Left renal cortex interstitium (tissue), 4 donors: ENCODE measurements around the gene DPP6. TPM values are rescaled to one million over a fixed set of nuclear protein-coding genes. Genes with fewer than 3 reads are reported as not detected.
"Not testable (repeated sequence)": the region's sequence is repeated elsewhere in the genome, so short reads cannot be mapped to it uniquely, and the experiment has no call there.

Experiments
- DNase-seq, 4 donors: peaks; one replicate each; pipeline ENCODE4 v3.0.0-alpha.2; 2013; ENCODE audit warnings: low read depth in 4 of 4, low spot score in 2 of 4, missing footprints in 1 of 4
- polyA plus RNA-seq, 4 donors: library from polyadenylated mRNA; unstranded; fragments of 120-200 nt; gene quantifications; one replicate each; pipeline ENCODE4 v1.2.1, GENCODE V29; 2013; ENCODE audit not compliant: insufficient read length in 4 of 4

The DPP6 gene
- polyA plus RNA-seq, 4 donors = 44.0 to 60.4 (median 52.3) TPM

DNA sequence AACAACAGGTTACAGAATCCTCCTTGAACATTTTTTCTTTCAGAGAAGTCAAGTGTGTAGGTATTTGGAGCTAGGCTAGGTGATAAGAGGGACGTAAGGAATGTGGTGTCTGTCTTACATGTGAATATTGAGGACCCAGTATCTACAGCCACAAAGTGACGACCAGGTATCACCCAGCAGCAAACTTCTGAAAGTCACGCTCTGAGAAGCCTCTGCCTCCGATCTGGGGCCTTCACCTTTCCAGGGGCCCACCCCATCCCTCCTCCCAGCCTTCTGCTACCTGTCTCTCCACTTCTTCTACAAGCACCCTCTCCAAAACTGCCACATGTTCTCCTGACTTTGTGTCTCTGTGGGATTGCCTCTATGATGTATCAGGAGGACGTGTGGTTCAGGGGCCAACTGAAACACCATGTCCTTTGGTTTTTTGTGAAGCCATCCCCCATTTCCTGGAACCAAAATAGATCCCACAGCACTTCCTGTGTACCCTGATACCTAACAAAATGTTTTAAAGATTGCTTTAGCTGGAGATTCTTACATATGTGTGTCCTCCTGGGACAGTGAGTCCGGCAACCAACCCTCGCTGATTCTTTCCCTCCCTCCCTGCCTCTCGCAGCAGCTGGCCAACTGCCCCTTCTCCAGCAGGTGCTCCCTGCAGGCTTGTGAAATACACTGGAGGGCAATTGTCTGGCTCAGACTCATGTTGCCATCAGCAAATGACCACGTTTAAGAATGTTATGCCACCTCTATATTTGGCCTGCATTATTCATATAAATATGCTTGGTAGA, 93.9 kb downstream of the DPP6 start:
- not testable (repeated sequence) for DNase-seq

- DNase-seq = not testable (repeated sequence)
These were observed 94.5 kb downstream of the DPP6 start for GRCh38 chr7:154146707-154147038.

GRCh38 chr7:154148791-154149516, 96.8 kb downstream of the DPP6 start:
- DNase-seq = not testable (repeated sequence)

- not testable (repeated sequence) for DNase-seq
These were observed 98.5 kb downstream of the DPP6 start for GRCh38 chr7:154150656-154151055.

- not testable (repeated sequence) for DNase-seq
These were observed 99.1 kb downstream of the DPP6 start for GRCh38 chr7:154151306-154151705.

- DNase-seq = not testable (repeated sequence)
These were observed 103.7 kb downstream of the DPP6 start for GRCh38 chr7:154155928-154156327.

DNA sequence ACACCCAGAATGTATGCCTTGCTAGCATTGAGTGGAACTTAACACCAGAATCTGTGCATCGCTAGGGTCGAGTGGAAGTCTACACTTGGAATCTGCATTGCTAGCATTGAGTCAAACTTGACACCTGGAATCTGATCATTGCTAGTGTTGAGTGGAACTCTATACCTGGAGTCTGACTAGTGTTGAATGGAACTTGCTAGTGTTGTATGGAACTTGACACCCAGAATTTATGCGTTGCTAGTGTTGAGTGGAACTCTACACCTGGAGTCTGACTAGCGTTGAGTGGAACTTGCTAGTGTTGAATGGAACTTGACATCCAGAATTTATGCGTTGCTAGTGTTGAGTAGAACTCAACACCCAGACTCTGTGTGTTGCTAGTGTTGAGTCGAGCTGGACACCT, 110.7 kb downstream of the DPP6 start:
- not testable (repeated sequence) for DNase-seq

DNA sequence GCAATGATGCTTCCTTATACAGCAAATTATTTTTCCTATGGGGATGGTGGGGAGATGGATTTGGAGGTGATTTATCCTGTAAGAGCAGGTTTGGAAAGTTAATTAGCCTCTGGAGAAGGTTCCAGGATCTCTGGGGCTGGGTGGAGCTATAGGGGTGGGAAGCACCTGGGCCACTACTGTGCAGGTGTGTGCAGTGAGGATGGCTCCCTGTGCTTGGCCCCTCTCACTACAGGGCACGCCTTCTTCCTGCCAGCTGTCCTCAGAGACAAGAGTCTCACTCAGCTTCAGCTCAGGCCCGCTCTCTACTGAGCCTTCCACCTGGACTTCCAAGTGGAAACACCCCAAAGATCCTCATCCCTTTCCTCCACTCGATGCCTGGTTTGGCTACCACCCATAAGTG, 111.4 kb downstream of the DPP6 start:
- DNase-seq = not testable (repeated sequence)

DNA sequence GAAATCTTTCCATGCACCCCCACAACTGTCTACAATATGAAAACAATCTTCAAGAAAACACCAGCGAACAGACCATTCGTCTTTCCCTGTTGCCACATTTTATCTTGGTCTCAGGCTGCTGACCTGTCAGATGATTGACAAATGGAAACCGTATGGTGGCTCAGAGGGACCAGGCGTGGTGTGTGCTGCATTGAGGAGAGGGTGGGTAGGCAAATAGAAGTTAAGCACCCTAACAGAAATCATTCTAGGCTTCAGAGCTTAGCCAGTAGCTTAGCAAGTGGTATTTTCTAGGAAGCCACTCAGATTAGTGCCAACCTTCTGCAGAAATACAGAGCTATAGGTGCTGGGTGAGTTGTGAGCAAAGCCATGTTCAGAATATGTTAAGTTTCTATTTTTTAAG, 114.9 kb downstream of the DPP6 start:
- no peak for DNase-seq

GRCh38 chr7:154167807-154168206, 115.6 kb downstream of the DPP6 start:
- DNase-seq = no peak

DNA sequence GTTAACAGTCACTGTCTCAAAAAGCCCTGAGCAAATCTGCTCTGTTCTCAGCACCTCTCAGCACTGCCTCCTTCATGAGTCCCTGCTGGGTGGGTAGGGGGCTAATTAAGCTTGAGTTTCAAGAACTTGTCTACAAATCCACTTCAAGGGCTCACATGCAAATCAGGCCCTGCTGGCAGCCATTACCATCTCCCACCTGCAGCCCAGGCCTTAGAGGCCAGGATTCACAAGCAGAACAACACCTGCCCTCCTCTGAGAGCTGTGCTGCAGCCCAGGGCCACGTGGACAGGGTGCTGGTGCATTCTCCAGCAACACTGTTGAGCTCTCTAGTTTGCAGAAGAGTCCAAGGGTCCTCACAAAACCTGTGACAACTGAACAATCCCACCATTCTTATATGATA, 119.2 kb downstream of the DPP6 start:
- no peak for DNase-seq

- DNase-seq = no peak
These were observed 120.0 kb downstream of the DPP6 start for GRCh38 chr7:154172236-154172635.

- DNase-seq = no peak
These were observed 125.4 kb downstream of the DPP6 start for GRCh38 chr7:154177584-154177983.

DNA sequence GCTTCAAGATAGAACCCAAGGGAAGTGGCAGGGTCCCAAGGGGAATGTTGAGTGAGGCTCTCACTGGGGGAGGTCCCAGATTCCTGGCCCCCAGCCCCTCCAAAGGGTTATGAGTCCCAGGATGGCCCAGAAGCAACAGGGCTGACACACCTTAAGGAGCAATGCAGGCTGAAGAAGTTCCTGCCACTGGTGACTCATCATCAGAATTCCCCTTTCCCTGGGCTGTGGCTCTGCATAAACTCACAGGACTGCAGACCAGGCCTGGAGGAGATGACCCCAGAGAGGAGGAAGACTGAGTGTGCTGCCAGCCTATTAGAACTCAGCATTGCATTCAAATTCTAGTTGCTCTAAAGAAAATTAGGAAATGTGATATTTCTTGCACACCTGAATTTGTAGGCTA, 126.7 kb downstream of the DPP6 start:
- no peak for DNase-seq

DNA sequence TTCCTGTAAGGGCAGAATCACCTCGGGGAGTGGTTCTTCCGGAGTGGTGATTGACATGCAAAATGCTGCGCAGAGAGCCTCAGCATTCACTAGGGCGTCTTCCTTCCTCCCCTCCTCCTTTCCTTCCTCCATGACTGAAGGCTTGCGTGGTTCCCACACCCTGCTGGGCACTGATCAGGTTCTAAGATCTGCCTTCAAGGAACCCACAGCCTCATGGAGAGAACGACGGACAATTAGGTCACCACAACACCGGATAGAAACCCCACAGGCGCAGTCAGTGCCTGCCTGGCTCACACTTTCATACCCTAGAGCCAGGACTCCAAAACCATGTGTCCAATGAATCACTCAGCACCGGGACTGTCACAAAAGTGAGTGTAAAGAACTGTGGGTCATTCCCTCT, 131.3 kb downstream of the DPP6 start:
- DNase-seq = no peak

GRCh38 chr7:154183946-154184345, 131.7 kb downstream of the DPP6 start:
- no peak for DNase-seq

GRCh38 chr7:154186811-154187210, 134.6 kb downstream of the DPP6 start:
- DNase-seq = no peak

GRCh38 chr7:154188330-154188729, 136.1 kb downstream of the DPP6 start:
- no peak for DNase-seq

GRCh38 chr7:154195266-154195665, 143.1 kb downstream of the DPP6 start:
- DNase-seq = no peak

GRCh38 chr7:154198481-154198880, 146.3 kb downstream of the DPP6 start:
- no peak for DNase-seq

DNA sequence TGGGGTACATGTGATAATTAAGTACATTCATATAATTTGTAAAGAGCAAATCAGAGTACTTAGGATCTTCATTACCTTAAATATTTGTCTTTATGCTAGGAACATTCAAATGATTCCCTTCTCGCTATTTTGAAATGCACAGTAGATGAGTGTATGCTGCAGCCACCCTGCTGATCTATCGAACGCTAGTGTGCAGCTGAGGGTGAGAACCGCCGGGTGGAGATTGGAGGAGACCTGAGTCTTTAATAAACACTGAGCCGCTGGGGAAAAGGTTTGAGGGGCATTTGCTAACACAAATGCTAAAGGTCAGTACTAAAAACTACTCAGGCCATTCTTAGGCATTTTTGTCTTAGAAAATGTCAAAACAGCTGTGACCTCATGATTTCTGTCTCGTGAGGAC, 148.0 kb downstream of the DPP6 start:
- DNase-seq = no peak

DNA sequence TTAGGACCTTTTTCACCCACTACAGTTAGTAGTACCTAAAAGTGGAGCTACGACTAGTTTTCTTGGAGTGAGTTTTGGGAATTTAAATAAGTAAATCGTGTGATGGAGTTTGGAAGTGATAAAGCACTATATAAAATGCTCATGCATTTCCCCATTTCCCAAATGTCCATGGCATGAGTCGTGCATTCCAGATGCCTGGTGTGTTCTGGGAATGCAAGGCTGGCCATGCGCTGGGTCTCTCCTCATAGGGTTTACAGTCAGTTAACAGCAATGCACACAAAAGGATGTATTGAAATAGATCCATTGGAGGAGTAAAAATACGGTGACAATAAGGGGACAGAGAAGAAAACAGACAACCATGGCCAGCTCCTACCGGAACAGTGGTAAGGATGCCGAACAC, 149.8 kb downstream of the DPP6 start:
- no peak for DNase-seq
